Neural cell (in vitro differentiated cells): ENCODE data around the gene ELN. TPM values are rescaled to one million over a fixed set of nuclear protein-coding genes. Genes with fewer than 3 reads are reported as not detected.

Experiments
- H2AFZ ChIP-seq: fragments of 200-600, 300-800 bp; sonication (generic), shearing (Covaris generic); 2 replicates; pipeline ENCODE4 v1.6.0; 2014; ENCODE audit warnings: low read depth, mild to moderate bottlenecking, antibody characterized with exemption, low read length, moderate library complexity
- H3F3A ChIP-seq: fragments of 200-600 bp; shearing (Covaris generic); 2 replicates; pipeline ENCODE4 v1.6.1; 2016; ENCODE audit warnings: mild to moderate bottlenecking, moderate library complexity, mixed read lengths, antibody characterized with exemption, low read length; ENCODE audit not compliant: insufficient read depth, poor library complexity, severe bottlenecking
- H3K27ac ChIP-seq: fragments of 200-600, 300-800 bp; sonication (generic), shearing (Covaris generic); 2 replicates; pipeline ENCODE4 v1.5.1; 2014; ENCODE audit warnings: mild to moderate bottlenecking, low read length, moderate library complexity
- H3K27me3 ChIP-seq: fragments of 300-800, 200-600 bp; sonication (generic), shearing (Covaris generic); 2 replicates; pipeline ENCODE4 v1.6.0; 2014; ENCODE audit warnings: mild to moderate bottlenecking, low read depth, low read length, moderate library complexity; ENCODE audit not compliant: insufficient read depth
- H3K36me3 ChIP-seq: fragments of 300-800, 200-600 bp; sonication (generic), shearing (Covaris generic); 2 replicates; pipeline ENCODE4 v1.5.1; 2014; ENCODE audit warnings: mild to moderate bottlenecking, antibody characterized with exemption, low read length, moderate library complexity; ENCODE audit not compliant: insufficient read depth
- H3K4me2 ChIP-seq: fragments of 300-800, 200-600 bp; sonication (generic), shearing (Covaris generic); 2 replicates; pipeline ENCODE4 v1.6.0; 2014; ENCODE audit warnings: mild to moderate bottlenecking, low read length
- H3K4me3 ChIP-seq: fragments of 300-800, 200-600 bp; sonication (generic), shearing (Covaris generic); 2 replicates; pipeline ENCODE4 v1.5.1; 2014; ENCODE audit warnings: mild to moderate bottlenecking, low read length, moderate library complexity
- H3K79me2 ChIP-seq: fragments of 200-600 bp; shearing (Covaris generic); replicated peaks from 2 replicates; pipeline ENCODE4 v1.6.0; 2014; ENCODE audit warnings: mild to moderate bottlenecking, low read length, moderate library complexity; ENCODE audit not compliant: insufficient read depth
- H3K9ac ChIP-seq: fragments of 300-800, 200-600 bp; sonication (generic), shearing (Covaris generic); 2 replicates; pipeline ENCODE4 v1.6.1; 2016; ENCODE audit warnings: mild to moderate bottlenecking, low read length, mixed read lengths
- H3K9me2 ChIP-seq: fragments of 200-600 bp; shearing (Covaris generic); 2 replicates; pipeline ENCODE4 v1.6.1; 2016; ENCODE audit warnings: mild to moderate bottlenecking, low read length, mixed read lengths; ENCODE audit not compliant: insufficient read depth
- H3K9me3 ChIP-seq: fragments of 200-600, 300-800 bp; sonication (generic), shearing (Covaris generic); 2 replicates; pipeline ENCODE4 v1.6.1; 2016; ENCODE audit warnings: mild to moderate bottlenecking, mixed run types, low read length, moderate library complexity, mixed read lengths
- H4K20me1 ChIP-seq: fragments of 200-600 bp; shearing (Covaris generic); 2 replicates; pipeline ENCODE4 v1.6.1; 2016; ENCODE audit warnings: mild to moderate bottlenecking, mixed run types; ENCODE audit not compliant: insufficient read depth
- EP300 ChIP-seq: fragments of 450-650 bp; conservative IDR thresholded peaks from 2 replicates; pipeline ENCODE4 v1.6.1; 2014; ENCODE audit warnings: antibody characterized with exemption, mild to moderate bottlenecking, moderate library complexity; ENCODE audit not compliant: poor library complexity, severe bottlenecking
- EZH2 ChIP-seq: fragments of 200-600, 300-800 bp; shearing (Covaris generic), sonication (generic); IDR thresholded peaks from 2 replicates; pipeline ENCODE4 v1.6.1; 2014; ENCODE audit warnings: antibody characterized with exemption, low read length, borderline replicate concordance, mild to moderate bottlenecking; ENCODE audit not compliant: insufficient read depth, poor library complexity, severe bottlenecking
- MXI1 ChIP-seq: fragments of 450-650 bp; conservative IDR thresholded peaks from 2 replicates; pipeline ENCODE4 v1.6.1; 2014; ENCODE audit warnings: antibody characterized with exemption, mild to moderate bottlenecking; ENCODE audit not compliant: poor library complexity, severe bottlenecking
- POLR2AphosphoS5 ChIP-seq: IDR thresholded peaks from 2 replicates; pipeline ENCODE4 v1.6.1; 2012
- RAD21 ChIP-seq: fragments of 450-650 bp; conservative IDR thresholded peaks from 2 replicates; pipeline ENCODE4 v1.6.1; 2014; ENCODE audit warnings: antibody characterized with exemption, mild to moderate bottlenecking, moderate library complexity
- SMC3 ChIP-seq: fragments of 450-650 bp; conservative IDR thresholded peaks from 2 replicates; pipeline ENCODE4 v1.6.1; 2014; ENCODE audit warnings: antibody characterized with exemption, mild to moderate bottlenecking, moderate library complexity; ENCODE audit not compliant: poor library complexity
- TAF1 ChIP-seq: IDR thresholded peaks from 2 replicates; pipeline ENCODE4 v1.6.1; 2012; ENCODE audit warnings: low read depth
- polyA plus RNA-seq: library from polyadenylated mRNA; depleted of rRNA; stranded (reverse); fragments of >200 nt; gene quantifications from 2 replicates; pipeline ENCODE4 v1.2.3, GENCODE V29; 2014
- TF ChIP-seq, protein P1 (sequence below): IDR thresholded peaks from 2 replicates; pipeline ENCODE4 v1.6.1; 2012; ENCODE audit warnings: borderline replicate concordance
- TF ChIP-seq, protein P2 (sequence below): fragments of 450-650 bp; IDR thresholded peaks from 2 replicates; pipeline ENCODE4 v1.5.1; 2014; ENCODE audit warnings: antibody characterized with exemption, mild to moderate bottlenecking, moderate library complexity; ENCODE audit not compliant: poor library complexity, severe bottlenecking

ELN gene
- polyA plus RNA-seq, 1 donor from 2014 or later: not detected

DNA sequence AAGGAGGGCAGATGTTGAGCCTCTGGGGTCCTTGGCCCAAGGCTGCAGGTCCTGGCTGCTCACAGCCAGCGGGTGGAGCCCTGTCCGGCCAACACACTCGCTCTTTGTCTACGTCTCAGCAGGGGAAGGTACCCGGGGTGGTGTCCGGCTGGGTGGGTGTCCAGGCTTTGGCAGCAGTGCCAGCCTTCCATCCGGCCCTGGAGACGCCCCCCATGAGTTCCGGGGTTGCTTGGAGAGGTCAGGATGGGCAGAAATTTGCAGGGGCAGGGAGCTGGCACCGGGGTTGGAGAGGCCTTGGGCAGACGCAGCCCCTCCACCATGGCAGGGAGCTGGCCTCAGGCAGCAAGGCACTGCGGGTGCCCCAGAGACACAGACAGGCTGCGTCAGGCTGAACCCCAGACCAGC lies 42.2 kb upstream of the ELN start:
- no peaks in the 10 kb centered on the region for H3F3A ChIP-seq
- no peaks in the 10 kb centered on the region for H4K20me1 ChIP-seq
- H2AFZ ChIP-seq: no peak overlapping the region
- TF ChIP-seq POLR2AphosphoS5: no peak
- TF ChIP-seq, protein P1, sequence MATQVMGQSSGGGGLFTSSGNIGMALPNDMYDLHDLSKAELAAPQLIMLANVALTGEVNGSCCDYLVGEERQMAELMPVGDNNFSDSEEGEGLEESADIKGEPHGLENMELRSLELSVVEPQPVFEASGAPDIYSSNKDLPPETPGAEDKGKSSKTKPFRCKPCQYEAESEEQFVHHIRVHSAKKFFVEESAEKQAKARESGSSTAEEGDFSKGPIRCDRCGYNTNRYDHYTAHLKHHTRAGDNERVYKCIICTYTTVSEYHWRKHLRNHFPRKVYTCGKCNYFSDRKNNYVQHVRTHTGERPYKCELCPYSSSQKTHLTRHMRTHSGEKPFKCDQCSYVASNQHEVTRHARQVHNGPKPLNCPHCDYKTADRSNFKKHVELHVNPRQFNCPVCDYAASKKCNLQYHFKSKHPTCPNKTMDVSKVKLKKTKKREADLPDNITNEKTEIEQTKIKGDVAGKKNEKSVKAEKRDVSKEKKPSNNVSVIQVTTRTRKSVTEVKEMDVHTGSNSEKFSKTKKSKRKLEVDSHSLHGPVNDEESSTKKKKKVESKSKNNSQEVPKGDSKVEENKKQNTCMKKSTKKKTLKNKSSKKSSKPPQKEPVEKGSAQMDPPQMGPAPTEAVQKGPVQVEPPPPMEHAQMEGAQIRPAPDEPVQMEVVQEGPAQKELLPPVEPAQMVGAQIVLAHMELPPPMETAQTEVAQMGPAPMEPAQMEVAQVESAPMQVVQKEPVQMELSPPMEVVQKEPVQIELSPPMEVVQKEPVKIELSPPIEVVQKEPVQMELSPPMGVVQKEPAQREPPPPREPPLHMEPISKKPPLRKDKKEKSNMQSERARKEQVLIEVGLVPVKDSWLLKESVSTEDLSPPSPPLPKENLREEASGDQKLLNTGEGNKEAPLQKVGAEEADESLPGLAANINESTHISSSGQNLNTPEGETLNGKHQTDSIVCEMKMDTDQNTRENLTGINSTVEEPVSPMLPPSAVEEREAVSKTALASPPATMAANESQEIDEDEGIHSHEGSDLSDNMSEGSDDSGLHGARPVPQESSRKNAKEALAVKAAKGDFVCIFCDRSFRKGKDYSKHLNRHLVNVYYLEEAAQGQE: no peak
- no peak for TF ChIP-seq RAD21
- no peak for TF ChIP-seq EP300
- no peak for TF ChIP-seq EZH2
- no peak for TF ChIP-seq TAF1
- no peak for TF ChIP-seq MXI1
- TF ChIP-seq SMC3: no peak
- TF ChIP-seq, protein P2, sequence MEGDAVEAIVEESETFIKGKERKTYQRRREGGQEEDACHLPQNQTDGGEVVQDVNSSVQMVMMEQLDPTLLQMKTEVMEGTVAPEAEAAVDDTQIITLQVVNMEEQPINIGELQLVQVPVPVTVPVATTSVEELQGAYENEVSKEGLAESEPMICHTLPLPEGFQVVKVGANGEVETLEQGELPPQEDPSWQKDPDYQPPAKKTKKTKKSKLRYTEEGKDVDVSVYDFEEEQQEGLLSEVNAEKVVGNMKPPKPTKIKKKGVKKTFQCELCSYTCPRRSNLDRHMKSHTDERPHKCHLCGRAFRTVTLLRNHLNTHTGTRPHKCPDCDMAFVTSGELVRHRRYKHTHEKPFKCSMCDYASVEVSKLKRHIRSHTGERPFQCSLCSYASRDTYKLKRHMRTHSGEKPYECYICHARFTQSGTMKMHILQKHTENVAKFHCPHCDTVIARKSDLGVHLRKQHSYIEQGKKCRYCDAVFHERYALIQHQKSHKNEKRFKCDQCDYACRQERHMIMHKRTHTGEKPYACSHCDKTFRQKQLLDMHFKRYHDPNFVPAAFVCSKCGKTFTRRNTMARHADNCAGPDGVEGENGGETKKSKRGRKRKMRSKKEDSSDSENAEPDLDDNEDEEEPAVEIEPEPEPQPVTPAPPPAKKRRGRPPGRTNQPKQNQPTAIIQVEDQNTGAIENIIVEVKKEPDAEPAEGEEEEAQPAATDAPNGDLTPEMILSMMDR: no peak
- H3K4me2 ChIP-seq: no peak overlapping the region
- H3K9me3 ChIP-seq: no peaks in the 10 kb centered on the region
- no peak overlapping the region for H3K9ac ChIP-seq
- H3K79me2 ChIP-seq: no peaks in the 10 kb centered on the region
- no peak overlapping the region for H3K4me3 ChIP-seq
- H3K9me2 ChIP-seq: no peaks in the 10 kb centered on the region
- no peaks in the 10 kb centered on the region for H3K36me3 ChIP-seq
- H3K27me3 ChIP-seq: no peaks in the 10 kb centered on the region
- no peak overlapping the region for H3K27ac ChIP-seq

DNA sequence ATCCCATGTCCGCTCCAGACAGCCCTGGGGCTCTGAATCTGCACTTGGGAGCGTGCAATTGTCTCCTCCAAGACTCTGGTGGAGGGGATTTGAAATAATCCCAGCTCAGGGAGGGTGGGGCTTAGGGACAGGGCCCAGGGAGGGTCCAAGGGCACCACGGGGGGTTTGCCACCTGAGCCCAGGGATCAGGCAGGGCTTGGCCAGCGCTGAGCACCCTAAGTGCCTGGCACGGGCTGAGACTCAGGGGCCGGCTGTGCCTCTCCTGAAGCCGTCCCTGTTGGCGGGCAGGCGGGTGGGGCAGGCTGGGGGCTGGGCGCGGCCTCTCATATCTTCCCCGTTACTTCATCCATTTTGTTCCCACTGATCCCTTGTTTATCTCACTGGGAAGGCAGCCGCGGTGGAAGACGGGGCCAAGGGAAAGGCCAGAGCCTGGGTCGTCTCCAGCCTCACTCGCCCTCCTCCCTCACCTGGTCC lies 41.8 kb upstream of the ELN start:
- no peaks in the 10 kb centered on the region for H3F3A ChIP-seq
- H3K9me2 ChIP-seq: no peaks in the 10 kb centered on the region
- TF ChIP-seq, protein P2: no peak
- TF ChIP-seq SMC3 (no peak), EZH2 (no peak)
- H3K79me2 ChIP-seq: no peaks in the 10 kb centered on the region
- no peaks in the 10 kb centered on the region for H4K20me1 ChIP-seq
- H2AFZ ChIP-seq: no peak overlapping the region
- H3K9ac ChIP-seq: no peak overlapping the region
- H3K9me3 ChIP-seq: no peaks in the 10 kb centered on the region
- H3K27ac ChIP-seq: no peak overlapping the region
- H3K36me3 ChIP-seq: no peaks in the 10 kb centered on the region
- no peak overlapping the region for H3K4me2 ChIP-seq
- H3K4me3 ChIP-seq: no peak overlapping the region
- no peaks in the 10 kb centered on the region for H3K27me3 ChIP-seq
